Measurements from ENCODE around the gene ALPK3.

ALPK3 gene

DNA sequence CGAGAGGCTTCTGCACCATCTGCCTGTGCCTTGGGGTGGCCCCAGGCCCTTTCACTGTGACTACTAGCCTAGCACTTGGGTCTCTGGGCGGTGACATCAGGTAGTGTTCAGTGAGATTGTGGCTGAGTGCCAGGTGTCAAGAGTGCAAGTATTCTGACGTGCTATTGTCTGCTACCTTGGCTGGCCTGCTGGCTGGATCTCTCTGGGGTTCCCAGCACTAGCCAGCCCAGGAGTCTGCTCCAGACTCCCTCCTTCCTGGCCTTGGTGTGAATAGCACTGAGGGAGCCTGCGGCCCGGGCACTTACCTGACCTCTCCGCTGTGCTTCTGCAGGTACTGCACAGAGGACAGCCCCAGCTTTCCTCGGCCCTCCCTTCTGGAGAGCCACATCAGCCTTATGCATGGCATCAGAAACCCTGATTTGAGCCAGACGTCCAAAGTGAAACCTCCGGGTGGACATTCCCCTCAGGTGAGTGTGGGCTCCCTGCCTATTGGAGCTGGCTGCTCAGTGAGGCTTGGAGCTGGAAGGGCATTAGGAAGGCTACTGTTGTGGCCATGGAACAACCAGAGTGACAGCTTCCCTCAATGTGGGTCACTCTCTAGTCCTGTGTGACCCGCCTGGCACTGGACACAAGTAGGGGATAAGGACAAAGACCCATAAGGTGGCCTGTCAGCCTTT is 17.5 kb upstream of the ALPK3 start:
- no peak for DNase-seq (ENCODE audit: low read depth)

DNA sequence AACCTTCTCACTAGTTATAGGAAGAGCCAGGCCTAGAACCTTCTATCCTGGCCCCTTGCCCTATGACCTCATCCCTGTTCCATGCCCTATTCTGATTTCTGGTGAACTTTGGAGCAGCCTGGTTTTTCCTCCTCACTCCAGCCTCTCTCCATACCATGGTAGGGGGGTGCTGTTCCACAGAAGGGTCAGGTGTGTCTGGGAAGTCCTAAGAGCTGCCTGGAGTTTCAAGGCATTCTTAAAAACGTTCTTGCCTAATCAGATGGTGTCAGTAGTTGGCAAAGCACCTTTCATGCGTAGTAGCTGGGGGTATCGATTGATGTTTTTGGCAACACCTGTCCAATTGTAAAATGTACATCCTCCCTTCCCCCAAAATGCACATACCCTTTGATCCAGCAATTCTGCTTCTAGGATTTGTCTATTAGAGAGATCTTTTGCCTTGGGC is 16.8 kb upstream of the ALPK3 start:
- no peak for DNase-seq (ENCODE audit: low read depth)

DNA sequence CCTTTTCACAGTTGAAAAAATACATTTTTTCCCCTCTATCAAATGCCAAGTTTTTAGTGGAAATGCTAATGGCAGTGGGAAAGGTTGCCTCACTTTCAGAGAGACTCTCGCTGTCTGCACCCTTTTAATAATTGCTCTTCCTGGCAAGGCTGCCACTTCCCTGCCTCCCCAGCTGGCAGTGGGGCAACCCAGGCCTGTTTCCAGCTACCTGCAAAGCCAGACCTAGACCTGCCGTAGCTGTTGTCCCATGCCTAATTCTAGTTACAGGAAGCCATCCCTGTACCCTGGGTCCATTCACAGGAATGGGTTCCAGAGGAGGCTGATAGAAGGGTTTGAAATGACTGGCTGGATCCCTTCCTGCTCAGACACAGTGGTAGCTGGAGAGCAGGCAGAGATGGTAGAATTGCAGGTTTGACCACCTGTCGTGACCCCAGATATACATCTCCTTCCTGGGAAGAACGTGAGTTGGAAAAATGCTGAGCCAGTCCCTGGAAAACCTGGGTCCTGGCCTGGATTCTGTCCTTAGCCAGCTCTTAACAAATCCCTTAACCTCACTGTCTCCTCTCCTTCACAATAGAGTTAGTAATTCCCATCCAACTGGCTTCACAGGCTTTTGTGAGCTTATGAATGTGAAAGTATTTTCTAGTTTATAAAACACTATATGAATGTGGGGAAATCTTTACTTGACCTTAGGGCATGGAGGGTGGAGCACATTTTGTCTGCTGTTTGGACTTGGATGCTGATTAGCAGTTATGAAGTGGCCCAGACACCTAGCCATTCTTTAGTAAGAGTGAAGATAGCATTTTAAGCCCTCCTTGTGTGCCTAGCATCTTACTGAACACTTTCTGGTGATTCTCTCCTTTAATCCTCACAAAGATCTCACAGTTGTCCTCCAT is 12.9 kb upstream of the ALPK3 start:
- no peak for DNase-seq (ENCODE audit: low read depth)

DNA sequence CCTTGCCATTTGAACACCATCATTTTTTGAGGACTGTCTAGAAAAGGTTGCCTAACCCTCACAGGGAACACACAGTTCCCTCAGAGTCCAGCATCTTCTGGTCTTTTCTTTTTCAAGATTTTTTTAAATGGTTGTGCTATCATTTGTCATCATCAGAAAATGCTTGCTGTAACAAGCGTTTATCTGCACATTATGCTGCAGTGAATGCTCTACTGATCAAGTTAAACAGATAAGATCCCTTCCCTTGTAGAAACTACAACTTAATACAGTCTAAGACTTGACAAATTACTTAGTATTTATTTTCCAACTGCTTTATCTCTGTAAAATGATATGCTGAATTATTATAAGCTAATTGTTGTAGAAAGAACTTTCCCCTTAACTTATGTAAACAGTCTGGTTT is 11.9 kb upstream of the ALPK3 start:
- no peak for DNase-seq (ENCODE audit: low read depth)

DNA sequence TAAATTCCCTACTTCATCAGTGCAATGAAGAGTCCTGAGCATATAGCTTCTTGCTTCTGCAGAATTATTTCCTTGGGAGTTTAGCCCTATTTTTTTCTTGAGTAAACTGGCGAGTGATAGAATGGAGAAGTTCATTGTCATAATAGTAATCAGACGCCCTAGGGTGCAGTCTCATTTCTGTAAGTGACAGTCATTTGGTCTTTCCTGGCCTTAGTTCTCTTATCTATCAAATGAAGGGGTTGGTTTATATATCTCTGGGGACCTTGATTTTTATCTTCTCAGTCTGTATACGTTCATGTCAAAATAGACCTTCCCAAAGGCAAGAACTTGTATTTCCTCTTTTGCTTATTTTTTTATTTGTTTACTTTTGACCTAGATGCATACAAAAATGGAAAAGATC is 9.9 kb upstream of the ALPK3 start:
- DNase-seq (ENCODE audit: low read depth): no peak

DNA sequence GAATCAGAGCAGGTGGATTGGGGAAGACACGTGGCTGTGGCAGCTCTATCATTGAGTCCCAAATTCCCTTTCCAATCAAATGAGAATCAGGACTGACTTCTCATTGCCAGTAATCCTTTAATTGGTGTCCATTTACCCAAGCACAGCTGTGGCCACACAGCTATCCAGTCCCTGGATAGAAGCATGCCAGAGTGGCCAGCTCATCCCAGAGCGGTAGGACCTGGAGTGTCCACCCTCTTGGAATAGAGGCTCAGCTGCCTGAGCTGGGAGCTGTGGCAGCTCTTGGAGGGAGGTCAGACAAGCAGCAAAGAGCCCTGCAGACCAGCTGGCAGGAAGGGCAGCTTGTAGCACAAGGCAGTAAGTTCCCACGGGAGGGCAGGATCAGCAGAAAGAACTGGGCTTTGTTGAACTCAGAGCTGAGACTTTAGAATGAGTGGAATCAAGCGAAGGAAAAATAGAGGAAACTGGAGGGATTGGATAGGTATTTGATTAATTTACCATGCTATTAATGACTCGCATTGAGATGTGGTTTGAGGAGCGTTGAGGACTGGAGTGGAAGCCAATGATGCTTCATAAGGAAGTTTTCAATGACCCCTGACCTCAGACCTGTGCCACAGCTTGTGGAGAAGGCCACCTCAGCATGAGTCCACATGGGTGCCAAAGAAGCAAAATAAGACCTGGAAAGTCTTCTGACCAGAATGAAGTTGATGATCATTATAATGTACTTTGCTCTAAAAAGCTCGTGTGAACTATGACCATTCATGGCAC is 6.9 kb upstream of the ALPK3 start:
- DNase-seq (ENCODE audit: low read depth): no peak

DNA sequence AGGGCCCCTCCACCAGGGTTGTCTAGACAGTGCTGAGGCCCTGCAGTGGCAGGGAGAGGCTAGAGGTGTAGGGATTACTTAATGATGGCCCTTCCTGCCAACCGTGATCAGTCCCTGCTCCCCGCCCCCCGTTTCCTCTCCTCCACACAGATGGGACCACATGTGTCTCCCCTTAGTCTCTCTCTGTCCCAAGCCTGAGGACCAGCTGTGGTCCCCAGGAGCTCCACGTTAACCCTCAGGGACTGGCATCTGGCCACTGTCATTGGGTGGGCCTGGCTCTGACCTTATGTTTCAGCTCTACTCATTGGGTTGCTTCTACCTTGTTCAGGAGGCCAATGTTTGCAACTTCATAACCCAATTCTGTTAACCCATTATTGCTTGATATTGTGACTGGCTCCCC is 6.0 kb upstream of the ALPK3 start:
- DNase-seq (ENCODE audit: low read depth): no peak

DNA sequence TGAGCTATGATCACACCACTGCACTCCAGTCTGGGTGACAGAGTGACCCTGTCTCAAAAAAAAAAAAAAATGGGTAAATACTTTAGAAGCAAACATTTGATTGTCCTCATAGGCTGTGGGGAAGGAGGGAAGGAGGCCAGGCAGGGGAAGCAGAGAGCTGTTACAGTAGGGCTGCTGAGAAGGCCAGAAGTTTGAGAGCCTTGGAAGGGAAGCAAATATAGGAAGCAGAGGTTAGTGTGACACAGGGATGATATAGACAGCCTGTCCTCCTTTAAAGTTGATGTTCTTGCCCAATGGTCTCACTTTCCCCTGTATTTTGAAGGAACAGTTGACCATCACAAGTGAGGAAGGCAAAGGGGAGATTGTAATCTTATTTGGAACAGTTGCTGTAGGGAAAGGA is 5.3 kb upstream of the ALPK3 start:
- DNase-seq (ENCODE audit: low read depth): no peak

DNA sequence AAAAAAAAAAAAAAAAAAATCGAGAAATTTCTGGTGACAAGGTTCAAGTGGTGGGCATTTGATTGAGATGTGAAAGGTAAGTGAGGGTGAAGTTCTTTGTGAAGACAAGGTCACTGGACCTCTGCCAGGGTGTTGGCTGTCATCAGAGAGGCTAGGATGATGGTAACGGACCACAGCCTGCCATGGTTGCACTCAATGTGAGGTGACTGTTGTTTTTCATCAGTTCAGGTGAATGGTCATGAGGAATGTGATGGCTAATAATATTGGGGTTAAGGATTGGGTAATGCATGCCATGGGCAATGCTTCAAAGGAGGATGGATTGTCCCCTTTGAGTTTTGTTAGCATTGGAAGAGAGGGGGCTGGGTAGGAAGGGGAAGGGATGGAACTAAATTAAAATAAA is 4.3 kb upstream of the ALPK3 start:
- no peak for DNase-seq (ENCODE audit: low read depth)

DNA sequence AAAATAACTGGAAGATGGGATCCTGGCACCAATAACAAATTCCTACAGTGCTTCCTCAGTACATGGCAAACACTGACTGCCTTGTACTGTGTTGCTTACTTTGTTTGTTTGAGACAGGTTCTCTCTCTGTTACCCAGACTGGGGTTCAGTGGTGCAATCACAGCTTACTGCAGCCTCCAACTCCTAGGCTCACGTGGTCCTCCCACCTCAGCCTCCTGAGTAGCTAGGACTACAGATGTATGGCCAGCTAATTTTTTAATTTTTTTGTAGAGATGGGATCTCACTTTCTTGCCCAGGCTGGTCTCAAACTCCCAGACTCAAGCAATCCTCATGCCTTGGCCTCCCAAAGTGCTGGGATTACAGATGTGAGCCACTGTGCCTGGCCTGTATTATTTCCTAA is 3.7 kb upstream of the ALPK3 start:
- no peak for DNase-seq (ENCODE audit: low read depth)

DNA sequence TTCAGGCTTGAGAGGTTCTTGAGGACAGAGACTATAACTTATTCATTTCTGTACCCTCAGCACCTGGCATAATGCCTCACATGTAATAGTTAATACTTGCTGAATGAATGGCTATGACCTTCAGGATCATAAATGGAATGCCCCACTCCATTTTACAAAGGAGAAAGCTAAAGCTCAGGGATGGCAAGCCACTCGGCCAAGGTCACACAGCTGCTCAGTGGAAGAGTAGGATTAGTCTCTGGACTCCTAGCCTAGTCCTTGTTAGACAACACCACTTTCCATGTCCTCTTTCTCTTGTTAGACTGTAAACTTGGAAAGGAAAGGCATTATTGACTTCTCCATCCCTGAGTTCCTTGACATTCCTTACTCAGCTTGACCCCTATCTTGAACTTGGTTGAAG is 3.2 kb upstream of the ALPK3 start:
- no peak for DNase-seq (ENCODE audit: low read depth)

DNA sequence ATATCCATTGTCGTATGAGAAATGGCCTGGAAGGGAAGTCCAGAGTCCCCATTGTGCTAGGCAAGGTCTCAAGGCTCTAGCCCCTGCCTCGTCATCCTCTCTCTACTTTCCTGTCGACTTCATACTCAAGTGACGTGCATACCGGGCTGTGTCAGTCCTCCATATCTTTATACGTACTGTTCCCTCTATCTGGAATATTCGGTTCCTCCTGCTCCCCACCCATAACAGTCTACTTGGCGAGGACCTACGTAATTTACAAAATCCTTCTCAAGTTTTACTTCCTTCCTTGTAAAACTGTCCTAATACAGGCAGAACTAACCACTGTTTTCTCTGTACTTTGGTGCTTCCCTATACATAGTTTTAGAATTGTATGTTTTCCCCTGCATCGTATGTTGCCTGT is 2.2 kb upstream of the ALPK3 start:
- no peak for DNase-seq (ENCODE audit: low read depth)

DNA sequence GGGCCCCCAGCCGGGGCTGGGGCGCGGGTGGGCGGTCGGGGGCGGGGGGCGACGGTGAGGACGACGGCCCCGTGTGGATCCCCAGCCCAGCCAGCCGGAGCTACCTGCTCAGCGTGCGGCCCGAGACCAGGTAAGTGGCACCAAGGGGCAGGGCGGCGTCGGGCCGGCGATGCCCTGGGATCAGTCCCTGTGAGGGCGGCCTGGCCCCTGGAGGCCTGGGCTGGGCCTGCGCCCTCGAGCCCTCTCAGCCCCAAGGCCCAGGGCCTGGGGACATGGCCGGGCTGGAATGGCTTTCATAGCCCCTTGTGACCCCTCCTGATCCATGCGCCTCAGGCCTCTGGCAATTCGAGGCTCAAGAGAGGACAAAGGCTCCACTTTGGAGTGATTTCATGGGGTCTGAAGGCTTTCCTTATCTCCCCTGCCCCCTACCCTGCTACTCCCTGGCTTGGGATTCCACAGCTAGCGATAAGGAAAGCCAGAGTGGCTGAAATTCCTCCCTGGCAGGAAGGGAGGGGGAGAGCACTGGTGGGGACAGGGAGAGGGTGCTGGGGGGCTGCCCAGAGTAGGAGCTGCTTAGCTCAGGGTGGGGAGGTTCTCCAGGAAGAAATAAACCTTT is 418 bp downstream of the ALPK3 start:
- DNase-seq (ENCODE audit: low read depth): no peak

DNA sequence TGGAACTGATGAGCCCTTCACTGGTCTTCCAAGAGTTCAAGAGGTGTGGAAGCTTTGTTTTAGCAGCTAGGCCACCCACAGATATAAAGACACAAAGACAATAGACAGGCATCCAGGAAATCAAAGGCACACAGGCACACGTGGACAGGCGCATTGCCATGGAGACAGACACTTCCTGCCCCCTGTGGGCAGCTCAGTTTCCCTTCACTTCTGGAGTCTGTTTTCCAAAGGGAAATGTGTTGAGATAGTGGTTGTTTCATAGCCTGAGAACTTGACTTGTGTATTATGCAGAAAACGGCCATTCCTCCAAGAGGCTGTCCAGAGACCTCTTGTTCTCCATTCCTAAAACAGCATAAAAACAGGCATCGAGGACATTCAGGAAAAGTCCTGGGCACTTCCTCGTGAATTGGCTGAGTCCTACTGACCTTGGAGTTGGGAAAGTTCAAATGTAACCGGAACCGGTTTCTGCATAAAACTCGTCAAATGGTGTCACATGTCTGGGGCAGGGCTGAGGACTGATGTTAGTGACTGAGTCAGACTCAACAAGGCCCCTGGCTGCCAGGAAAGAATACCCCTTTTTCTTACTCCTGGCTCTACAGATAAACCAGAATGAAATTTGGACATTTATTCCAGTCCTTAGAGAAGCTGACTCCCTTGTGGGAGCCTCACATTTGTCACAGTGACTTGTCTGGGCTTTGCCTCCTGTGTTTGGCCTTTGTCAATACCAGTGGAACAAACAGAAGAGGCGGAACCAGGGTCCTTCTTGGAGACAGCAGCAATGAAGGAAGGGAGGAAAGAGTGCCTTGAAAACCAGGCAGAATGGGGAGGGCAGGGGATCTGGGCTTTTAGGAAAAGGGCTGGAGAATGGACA is 1.3 kb downstream of the ALPK3 start:
- DNase-seq (ENCODE audit: low read depth): no peak

DNA sequence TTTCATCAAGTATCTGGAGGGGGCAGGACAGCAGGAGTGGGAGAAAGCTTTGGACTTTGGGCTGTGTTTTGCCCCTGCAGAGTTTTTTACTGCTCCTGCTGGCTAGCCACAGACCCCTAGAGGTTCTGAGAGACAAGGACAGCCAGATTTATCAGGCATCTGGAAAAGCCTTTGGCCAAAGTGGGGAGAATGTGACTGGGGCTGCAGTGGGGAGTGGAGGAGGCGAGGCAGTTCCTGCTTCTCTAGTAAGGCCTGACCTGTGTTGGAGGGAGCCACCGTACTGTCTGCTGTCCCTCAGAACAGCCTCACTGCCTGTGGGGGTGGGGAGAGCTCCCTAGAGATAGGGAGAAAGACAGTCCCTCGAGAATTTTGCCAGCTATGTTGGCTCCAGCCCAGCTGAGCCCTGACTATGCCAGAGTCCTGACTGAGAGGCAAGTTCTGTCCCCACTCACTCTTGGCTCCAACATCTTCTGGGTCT is 2.2 kb downstream of the ALPK3 start:
- no peak for DNase-seq (ENCODE audit: low read depth)

DNA sequence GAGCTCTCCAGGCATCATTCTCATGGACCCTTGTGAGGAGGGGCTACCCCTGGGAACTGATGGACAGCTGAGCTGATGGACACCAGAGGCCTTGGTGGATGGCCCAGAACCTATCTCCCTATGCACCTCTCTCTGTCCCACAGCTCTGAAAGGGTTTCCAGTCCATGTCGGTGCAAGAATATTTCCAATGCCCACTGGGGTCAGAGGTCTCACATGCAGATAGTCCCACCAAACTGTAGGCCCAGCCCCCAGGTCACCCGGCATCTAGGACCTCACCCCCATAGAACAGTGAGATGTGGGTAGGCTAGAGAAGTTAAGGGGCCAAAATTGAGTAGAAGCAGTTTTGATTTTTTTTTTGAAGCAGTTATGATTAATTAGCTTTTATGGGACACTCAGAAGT is 2.6 kb downstream of the ALPK3 start:
- DNase-seq (ENCODE audit: low read depth): no peak

DNA sequence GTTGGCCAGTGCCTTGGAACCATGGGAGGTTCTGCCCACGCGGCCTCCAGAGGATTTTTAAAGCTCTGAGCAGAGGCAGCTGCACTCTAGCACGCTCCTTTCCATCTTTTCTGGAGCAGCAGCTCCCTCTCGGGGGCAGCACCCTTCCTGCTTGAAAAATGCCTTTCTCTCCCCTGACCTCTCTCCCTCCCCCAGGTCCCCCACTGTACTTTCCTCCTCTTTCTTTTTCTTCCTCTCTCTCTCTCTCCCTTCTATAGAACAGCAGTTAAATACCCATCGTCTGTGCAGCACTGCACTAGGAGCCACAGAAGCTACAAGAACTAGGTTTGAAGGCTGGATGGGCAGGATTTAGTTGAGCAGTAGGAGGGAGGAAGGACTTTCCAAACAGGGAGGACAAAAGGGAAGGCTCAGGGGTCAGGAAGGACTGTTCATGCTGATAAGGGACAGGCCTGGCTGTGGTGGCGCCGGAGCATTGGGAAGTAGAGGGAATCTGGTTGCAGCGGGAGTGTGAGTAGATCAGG is 4.4 kb downstream of the ALPK3 start:
- no peak for DNase-seq (ENCODE audit: low read depth)

DNA sequence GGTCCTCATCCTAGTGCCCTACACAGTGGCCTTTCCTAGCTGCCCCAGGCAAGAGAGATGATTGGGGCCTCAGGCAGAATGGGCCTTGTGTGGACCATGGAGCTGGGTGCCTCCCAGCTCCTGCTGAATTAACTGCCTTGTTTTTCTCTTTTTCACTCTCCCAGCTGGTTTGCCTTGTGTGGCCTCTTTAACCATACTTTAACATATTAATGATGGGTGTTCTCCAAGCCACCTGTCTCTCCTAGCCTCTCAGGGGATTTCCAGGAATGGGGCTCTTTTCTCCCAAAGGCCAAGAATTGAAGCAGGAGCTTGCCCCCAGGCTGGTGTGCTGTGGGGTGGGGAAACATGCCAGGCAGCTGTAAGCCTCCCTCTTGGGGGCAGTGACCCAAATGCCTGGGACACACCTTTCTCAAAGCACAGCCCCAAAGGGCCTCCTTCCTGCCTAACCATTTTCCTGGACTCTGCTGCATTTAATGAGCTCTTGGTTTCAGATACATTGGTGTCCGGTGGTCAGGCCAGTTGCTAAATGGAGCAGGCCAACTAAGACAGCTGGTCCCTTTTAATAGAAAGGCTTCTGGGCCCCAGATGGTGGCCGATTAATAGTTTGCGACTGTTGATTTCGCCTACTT is 5.6 kb downstream of the ALPK3 start:
- DNase-seq (ENCODE audit: low read depth): no peak

DNA sequence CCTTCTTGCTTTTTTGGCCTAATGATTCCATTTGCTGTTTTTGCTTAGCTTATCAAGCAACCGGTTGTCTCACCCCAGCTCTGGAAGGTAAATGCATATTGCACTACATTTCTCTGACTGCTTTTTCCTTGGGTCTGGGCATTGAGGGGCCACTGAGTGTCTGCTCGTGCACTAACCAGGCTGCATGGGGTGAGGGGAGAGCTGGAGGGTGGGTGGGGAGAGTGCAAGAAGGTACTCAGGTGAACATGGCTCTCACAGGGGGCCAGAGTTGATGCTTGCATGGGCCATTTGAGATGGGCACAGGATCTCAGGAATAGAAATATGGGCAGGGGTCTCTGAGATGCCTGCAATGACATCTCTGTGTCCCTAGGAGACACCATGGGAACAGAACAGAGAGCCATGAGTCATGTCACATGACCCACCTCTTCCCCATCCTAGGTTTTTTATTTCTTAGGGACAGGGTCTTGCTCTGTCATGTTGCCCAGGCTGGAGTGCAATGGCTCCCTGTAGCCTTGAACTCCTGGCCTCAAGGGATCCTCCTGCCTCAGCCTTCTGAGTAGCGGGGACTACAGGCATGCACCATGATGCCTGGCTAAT is 6.2 kb downstream of the ALPK3 start:
- DNase-seq (ENCODE audit: low read depth): no peak
